ENCODE measurements around the gene ABHD12.
"Not testable (repeated sequence)": the region's sequence is repeated elsewhere in the genome, so short reads cannot be mapped to it uniquely, and the experiment has no call there.

ABHD12 gene

GRCh38 chr20:25321991-25322390 lies 68.6 kb downstream of the ABHD12 start:
- no peak for DNase-seq (ENCODE audit: low read depth in 2 of 2)

GRCh38 chr20:25321262-25321831 lies 69.3 kb downstream of the ABHD12 start:
- DNase-seq (ENCODE audit: low read depth in 2 of 2) = no peak

DNA sequence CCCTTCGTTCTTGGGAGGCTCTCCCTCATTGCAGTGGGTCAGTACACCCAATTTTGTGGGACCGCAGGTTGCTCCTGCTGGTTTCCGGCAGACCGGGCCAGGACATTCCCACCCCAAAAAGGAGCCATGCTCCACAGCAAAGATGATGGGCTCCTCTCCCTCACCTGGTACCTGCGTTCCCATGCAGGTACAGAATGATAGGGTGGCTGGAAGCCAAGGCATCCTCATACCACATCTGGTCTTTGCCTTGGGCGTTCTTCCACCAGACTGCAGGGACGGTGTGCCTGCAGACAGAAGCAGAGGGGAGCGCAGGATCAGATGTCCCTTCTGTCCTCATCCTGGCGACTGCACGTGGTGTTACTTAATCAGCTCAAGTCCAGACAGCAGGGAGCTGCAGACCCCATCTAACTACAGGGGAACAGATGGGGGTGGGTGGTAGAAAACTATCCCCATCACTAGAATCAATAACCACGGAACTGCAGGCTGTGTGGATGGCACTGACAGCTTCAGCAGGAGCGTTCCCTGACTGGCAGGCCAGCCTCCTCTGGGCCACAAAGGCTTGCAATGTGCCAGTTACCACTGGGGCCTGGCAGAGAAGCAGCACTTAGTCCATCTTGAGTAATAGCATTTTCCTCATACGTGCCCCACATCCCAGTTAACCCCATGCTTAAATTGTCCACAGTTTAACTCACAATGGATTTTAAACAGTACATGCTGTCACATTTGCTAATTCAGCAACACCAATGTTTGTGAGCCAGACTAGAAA lies 70.4 kb downstream of the ABHD12 start:
- no peak for DNase-seq (ENCODE audit: low read depth in 2 of 2)

DNA sequence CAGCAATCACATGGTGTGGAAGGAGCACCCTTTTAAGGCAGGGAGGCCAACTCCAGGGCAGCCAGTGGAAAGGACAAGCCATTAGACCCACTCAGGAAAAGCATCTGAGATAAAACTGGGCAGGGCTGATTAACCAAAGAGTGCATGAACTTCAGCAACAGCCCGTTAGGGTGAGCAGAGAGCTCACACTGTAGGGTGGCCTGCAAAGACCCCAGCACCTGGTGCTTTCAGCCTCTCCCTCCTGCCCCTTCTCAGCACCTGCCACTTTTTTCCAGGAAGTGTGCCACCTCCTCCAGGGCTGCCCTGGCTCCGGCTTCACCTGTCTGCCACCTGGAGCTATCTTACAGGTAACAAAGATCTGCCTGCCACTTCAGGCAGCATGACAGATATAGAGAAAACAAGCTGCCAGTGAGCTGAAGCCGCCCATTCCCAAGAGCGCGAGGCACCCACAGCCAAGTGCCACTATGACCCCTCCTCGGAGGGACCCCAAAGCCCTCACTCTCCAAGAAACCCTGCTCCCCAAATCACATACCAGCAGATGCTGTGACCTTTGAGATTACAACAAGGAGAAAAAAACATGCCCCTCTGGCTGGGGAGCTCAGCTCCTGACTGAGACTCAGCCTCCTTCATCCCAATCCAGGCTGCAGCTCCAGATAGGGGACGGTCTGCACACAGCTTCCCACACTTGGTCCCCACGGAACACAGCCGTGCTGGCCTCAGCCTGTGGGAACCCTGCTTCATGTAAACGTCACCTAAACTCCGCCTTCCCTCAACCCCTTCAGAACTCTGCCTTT lies 71.2 kb downstream of the ABHD12 start:
- no peak for DNase-seq (ENCODE audit: low read depth in 2 of 2)

- DNase-seq (ENCODE audit: low read depth in 2 of 2) = no peak
Observed at GRCh38 chr20:25318471-25319240, 72.0 kb downstream of the ABHD12 start.

- DNase-seq (ENCODE audit: low read depth in 2 of 2) = no peak
Observed at GRCh38 chr20:25317351-25318075, 73.1 kb downstream of the ABHD12 start.

- DNase-seq (ENCODE audit: low read depth in 2 of 2) = no peak
Observed at GRCh38 chr20:25316506-25317190, 74.0 kb downstream of the ABHD12 start.

DNA sequence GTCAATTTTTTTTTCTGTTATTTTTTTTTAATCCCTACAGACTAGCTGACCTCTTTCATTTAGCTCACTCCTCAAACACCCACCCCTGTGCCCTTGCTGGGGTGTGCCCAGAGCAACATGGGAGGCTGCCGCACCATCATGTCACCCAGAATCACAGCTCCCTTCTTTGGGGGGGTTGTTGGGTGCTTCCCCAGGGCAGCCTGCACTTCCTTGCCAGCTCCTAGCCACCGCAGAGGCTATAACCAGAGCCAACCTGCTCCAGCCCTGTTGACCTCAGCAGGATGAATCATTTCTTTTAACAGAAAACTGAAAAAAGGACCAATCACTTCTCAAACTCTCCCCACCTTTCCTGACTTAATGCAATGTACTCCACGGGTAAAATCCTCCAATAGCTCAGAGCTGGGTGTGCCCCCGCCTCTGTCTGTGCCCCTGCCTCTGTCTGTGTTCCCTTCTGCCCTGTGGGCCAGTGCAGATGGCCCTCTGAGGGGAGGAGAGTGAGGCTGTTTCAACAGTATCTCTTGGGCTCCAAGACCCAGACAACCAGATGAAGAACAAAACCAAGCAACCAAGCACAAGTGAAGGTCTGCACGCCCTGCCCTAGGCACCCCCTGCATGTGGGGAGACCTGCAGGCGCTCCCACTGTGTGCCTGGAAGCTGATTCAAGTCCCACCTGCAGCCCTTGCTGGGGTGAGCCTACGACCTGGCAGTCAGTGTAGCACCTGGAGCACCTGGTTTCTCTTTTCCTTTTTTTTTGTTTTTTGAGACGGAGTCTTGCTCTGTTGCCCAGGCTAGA lies 75.0 kb downstream of the ABHD12 start:
- no peak for DNase-seq (ENCODE audit: low read depth in 2 of 2)

GRCh38 chr20:25314497-25315417 lies 75.9 kb downstream of the ABHD12 start:
- DNase-seq (ENCODE audit: low read depth in 2 of 2) = no peak

DNA sequence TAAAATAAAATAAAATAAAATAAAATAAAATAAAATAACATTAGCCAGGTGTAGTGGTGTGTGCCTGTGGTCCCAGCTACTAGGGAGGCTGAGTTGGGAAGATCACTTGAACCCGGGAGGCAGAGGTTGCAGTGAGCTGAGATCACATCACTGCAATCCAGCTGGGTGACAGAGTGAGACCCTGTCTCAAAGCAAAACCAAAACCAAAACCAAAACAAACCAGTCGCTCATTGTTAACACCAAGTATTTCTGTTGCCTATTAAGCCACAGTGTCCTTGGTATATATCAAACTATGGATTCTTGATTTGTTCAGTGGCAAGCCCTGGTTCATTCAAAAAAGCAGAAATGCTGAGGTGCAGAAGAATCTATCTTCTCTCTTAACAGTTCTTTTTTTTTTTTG lies 77.0 kb downstream of the ABHD12 start:
- DNase-seq (ENCODE audit: low read depth in 2 of 2) = no peak

DNA sequence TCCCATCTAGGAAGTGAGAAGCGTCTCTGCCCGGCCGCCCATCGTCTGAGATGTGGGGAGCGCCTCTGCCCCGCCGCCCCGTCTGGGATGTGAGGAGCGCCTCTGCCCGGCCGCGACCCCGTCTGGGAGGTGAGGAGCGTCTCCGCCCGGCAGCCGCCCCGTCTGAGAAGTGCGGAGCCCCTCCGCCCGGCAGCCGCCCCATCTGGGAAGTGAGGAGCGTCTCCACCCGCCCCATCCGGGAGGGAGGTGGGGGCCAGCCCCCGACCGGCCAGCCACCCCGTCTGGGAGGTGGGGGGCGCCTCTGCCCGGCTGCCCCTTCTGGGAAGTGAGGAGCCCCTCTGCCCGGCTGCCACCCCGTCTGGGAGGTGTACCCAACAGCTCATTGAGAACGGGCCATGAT lies 77.9 kb downstream of the ABHD12 start:
- DNase-seq (ENCODE audit: low read depth in 2 of 2) = not testable (repeated sequence)

DNA sequence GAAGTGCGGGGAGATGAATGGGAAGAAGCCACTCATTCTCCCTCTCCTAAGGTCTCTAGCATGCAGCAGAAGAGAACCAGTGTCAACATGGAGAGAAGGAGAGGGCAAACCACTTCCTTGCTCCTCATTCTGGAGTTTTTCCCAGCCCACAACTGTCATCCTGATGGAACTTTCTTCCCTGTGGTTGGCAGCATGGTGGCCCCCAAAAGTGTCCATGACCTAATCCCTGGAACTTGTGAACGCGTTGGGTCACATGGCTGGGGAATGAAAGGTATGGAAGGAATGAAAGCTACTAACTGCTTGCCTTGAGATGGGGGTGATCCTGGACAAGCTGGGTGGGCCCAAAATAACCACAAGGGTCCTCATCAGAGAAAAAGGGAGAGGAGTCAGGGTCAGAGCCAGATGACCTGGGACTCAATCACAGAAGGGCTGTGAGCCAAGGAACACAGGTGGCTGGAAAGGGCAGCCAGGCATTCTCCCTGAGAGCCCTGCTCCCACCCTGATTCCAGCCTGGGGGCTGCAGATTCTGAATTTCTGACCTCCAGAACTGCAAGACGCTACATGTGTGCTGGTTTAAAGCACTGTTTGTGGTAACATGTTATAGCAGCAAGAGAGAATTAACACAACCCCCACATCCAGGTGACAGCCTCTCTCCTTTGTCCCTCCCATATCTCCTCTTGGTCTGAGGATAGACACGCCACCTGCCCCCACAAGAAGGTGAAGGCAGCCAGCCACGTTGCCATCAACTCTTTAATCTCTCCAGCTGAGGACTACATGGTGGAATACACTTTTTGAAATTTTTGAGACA lies 79.5 kb downstream of the ABHD12 start:
- DNase-seq (ENCODE audit: low read depth in 2 of 2) = no peak

- peak in 1 of 2 donors; percentile 18 for DNase-seq (ENCODE audit: low read depth in 2 of 2)
Observed at GRCh38 chr20:25310268-25310920, 80.2 kb downstream of the ABHD12 start.

DNA sequence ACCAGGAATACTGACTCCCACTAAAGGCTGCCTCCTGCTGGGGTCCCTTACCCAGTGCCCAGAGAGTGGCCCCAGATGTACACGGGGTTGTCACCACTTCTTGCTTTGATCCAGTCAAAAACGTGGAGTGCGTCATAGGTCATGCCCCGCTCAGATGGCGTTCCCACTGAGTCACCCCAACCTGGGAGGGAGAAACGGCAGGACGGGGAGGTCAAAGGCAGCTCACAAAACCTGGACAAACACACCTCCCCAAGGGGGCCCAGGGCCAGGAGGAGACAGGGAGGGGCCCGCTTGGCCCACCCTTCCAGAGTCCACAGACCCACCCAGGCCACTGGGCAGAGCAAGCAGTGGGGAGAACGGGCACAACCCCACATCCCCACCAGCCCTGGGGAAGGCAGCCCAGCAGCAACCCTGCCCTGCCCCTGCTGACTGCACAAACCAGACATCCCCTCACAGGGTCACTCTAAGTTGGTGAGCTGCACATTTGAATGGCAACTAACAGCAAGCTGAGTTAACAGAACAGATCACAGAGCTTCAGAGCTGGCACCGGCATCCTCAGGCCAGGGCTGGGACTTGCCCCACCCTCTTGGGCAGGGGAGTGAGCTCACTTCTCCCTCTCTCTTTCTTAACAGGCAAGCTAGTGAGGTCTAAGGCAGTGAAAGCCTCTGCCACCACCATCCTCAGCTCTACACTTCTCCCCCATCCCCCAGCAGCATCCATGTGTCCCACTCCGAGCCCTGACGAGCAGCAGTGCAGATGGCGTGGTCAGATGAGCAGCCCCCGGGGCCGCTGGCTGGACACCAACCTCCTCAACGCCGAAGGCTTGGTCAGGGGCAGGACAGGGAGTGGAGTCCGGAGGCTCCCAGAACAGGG lies 81.0 kb downstream of the ABHD12 start:
- no peak for DNase-seq (ENCODE audit: low read depth in 2 of 2)

GRCh38 chr20:25308671-25309394 lies 81.8 kb downstream of the ABHD12 start:
- DNase-seq (ENCODE audit: low read depth in 2 of 2) = no peak

GRCh38 chr20:25308083-25308491 lies 82.5 kb downstream of the ABHD12 start:
- DNase-seq (ENCODE audit: low read depth in 2 of 2) = no peak

Data from activated CD8-positive, alpha-beta memory T cell treated with anti-CD3 and anti-CD28 coated beads for 4 hours (primary cell).